Aorta (tissue), 5 donors: ENCODE data around the gene PTPRK. TPM values are rescaled to one million over a fixed set of nuclear protein-coding genes. Genes with fewer than 3 reads are reported as not detected.

Experiments
- ATAC-seq: fragments of 200-7000 bp; cut with Tn5 transposase; one replicate; pipeline ENCODE4 v1.9.1; 2022; ENCODE audit warnings: moderate library complexity; ENCODE audit not compliant: low FRiP score
- DNase-seq, 2 donors: peaks; one replicate each; pipeline ENCODE4 v3.0.0-alpha.2; 2020
- H3K27ac ChIP-seq, 2 donors: one replicate each; pipeline ENCODE4 v1.5.1; 2013; ENCODE audit warnings: low read length in 2 of 2, mild to moderate bottlenecking in 2 of 2, moderate library complexity in 2 of 2, control low read depth in 1 of 2, inconsistent platforms in 1 of 2, low read depth in 1 of 2
- H3K27me3 ChIP-seq, 2 donors: one replicate each; pipeline ENCODE4 v1.6.1; 2013; ENCODE audit warnings: control low read depth in 1 of 2, low read length in 1 of 2, mild to moderate bottlenecking in 1 of 2, moderate library complexity in 1 of 2; ENCODE audit not compliant: insufficient read depth in 2 of 2, control insufficient read depth in 1 of 2
- H3K36me3 ChIP-seq, 2 donors: one replicate each; pipeline ENCODE4 v1.6.1; 2013; ENCODE audit warnings: control low read depth in 1 of 2, low read length in 1 of 2, mild to moderate bottlenecking in 1 of 2; ENCODE audit not compliant: insufficient read depth in 2 of 2, control insufficient read depth in 1 of 2
- H3K4me1 ChIP-seq, 2 donors: one replicate each; pipeline ENCODE4 v1.6.1; 2013; ENCODE audit warnings: low read length in 2 of 2, control low read depth in 1 of 2, mild to moderate bottlenecking in 1 of 2, moderate library complexity in 1 of 2; ENCODE audit not compliant: insufficient read depth in 2 of 2, control insufficient read depth in 1 of 2
- H3K4me3 ChIP-seq, 2 donors: one replicate each; pipeline ENCODE4 v1.5.1; 2013; ENCODE audit warnings: low read length in 2 of 2, control low read depth in 1 of 2, mild to moderate bottlenecking in 1 of 2
- H3K9me3 ChIP-seq: one replicate; pipeline ENCODE4 v1.6.1; 2013; ENCODE audit warnings: mild to moderate bottlenecking, low read length; ENCODE audit not compliant: control insufficient read depth
- WGBS, 2 donors: extraction: QIAGEN DNeasy Blood & Tissue Kit; methylation state at CpG; one replicate each; pipeline ENCODE4 v1.1.7; 2013; 5-methylcytosine and 5-hydroxymethylcytosine counted together
- intact Hi-C, 2 donors: fragments of 100-400 bp; cut with DNase I; formaldehyde crosslinking; loops; one replicate each; pipeline versions ENCODE4 v1.14.2 to v1.15.0; 2022
- polyA plus RNA-seq, 2 donors: library from polyadenylated mRNA; stranded (reverse); fragments of 200-250 nt; gene quantifications; one replicate each; pipeline ENCODE4 v1.2.3, GENCODE V29; 2013
- total RNA-seq, 2 donors: library from RNA; stranded (reverse); fragmentation: NEBNext Ultra II Directional; extraction: Animal tissue kit (Norgen Biotek cat#: 25700); gene quantifications; one replicate each; pipeline ENCODE4 v1.2.1, GENCODE V29; 2021
- donor health status: healthy with polysubstance abuse.
- donor health status: Bipolar disorder and iron deficiency.
- donor health status: DM: no; HTN: no; CAD: no.
- donor health status: DM: no; HTN: no; CAD: no.
- donor health status: DM: yes; HTN: yes; CAD: no.

Gene PTPRK
- total and polyA plus RNA-seq, 4 donors = 3.9 to 50.6 (median 24.9) TPM

DNA sequence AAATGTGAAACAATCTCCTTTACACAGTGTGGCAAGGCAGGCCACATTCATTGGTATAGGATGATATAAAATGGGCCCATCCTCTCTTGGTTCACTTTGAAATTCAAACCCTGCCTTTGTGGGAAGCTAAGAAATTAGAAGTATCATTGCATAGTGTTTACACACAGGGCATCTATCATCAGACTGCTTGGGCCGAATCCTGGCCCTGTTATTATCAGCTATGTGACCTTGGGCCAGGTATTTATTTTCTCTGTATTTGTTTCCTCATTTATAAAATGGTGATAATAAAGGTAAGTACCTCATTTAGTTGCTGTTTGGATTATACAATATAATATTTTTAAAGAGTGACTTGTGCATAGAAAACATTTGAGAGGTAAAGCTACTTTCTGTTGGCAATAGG lies 45.5 kb downstream of the PTPRK start:
- WGBS, 2 donors = 90% methylated on average over 1 of the region's 1 CpG
- DNase-seq (no peak), ATAC-seq (no peak)
- Histone ChIP-seq H3K27me3 (no peaks in the 10 kb centered on the region), H3K4me1 (peaks cover 0 to 2% of the 10 kb centered on the region in 2 donors), H3K4me3 (no peak overlapping the region), H3K27ac (no peak overlapping the region), H3K9me3 (no peaks in the 10 kb centered on the region), H3K36me3 (no peaks in the 10 kb centered on the region)
- intact Hi-C loops = no loop called here

DNA sequence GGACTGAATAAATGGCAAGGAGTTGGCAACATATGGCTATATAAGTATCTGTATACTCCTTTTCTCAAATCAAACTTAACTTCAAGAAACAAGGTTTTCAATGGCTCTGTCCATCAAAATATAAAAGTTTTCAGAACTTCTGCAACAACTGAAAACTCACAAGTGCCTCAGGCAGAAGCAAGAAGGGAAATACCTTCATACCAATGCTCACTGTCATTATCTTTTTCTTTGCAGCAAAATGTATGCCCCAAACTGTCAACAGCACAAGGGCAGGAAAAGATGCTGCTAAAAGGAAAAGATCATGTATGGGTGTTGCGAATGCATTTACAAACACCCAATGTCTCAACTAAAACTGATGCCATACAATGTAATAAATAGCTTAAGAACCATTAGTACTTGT lies 45.9 kb downstream of the PTPRK start:
- WGBS, 2 donors = 99 to 100% methylated on average over 1 of the region's 1 CpG
- ATAC-seq = no peak
- no peak overlapping the region for H3K4me3 ChIP-seq
- H3K4me1 ChIP-seq = peaks cover 0 to 2% of the 10 kb centered on the region in 2 donors
- intact Hi-C loops = no loop called here
- no peaks in the 10 kb centered on the region for H3K27me3 ChIP-seq
- H3K9me3 ChIP-seq = no peaks in the 10 kb centered on the region
- no peak overlapping the region for H3K27ac ChIP-seq
- no peaks in the 10 kb centered on the region for H3K36me3 ChIP-seq
- no peak for DNase-seq

DNA sequence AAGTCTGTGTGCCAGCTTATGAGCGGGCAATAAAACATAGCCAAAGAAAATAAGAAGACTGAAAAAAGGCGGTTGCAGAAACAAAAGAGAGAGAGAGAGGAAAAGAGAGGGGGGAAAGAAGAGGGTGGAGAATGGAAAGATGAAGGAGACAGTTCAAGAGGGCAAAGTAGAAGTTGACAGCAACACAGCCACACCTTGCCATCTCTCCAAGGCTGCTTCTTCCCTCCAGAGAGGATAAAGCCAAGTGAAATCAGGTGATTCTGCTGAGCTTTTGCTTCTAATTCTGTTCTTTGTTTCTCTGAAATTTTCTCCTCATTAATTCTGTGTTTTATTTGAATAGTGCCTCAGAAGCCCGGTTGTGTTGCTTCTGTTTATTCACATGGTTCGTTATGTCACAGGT lies 48.5 kb downstream of the PTPRK start:
- H3K27me3 ChIP-seq = no peaks in the 10 kb centered on the region
- H3K4me1 ChIP-seq = no peaks in the 10 kb centered on the region
- 65 to 73% methylated on average over 4 of the region's 4 CpGs for WGBS, 2 donors
- DNase-seq = no peak
- H3K27ac ChIP-seq = no peak overlapping the region
- no peaks in the 10 kb centered on the region for H3K9me3 ChIP-seq
- intact Hi-C loops = no loop called here
- no peak overlapping the region for H3K4me3 ChIP-seq
- ATAC-seq = no peak
- H3K36me3 ChIP-seq = no peaks in the 10 kb centered on the region

DNA sequence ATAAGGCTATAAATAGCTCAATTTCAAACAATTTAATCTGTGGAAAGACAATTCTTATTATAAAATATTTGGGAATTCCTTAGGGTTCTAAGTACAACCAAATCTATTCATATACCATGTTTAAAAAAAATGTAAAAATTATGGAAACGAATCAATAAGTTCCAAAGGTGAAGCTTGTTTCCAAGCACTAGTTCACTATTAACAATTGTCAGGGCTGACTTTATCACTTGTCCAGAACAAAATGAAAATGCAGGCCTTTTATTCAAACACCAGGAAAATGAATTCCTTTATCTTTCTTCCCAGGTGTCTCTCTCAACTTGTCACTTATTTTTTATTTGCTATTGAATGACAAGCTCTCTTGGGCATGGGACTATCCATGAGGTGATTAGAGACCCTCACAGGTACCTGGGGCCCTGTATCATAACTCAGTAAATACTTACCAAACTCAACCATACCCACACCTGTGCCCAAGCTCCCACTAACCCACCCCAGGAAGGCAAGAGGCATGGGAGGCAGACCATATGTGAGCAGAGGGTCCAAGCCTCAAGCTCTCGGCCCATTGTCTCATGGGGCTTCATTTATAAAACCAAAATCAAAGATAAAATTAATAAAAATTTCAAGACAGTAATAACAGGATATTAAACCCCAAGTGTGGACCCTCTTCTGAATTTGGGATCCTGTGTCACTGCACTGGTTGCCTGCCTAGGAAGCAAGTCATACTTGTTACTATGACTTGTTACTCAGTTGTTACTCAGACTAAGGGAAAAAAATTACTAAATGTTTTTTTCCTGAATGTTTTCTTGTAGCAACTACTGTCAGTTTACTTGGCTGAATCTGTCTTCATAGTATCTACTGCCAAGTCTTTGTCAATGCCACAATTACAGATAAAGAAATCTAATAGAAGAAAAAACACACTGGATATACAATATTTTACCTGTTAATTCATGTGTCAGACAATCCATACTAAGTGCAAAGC lies 54.7 kb downstream of the PTPRK start:
- no peaks in the 10 kb centered on the region for H3K27me3 ChIP-seq
- no peak overlapping the region for H3K27ac ChIP-seq
- no peaks in the 10 kb centered on the region for H3K9me3 ChIP-seq
- WGBS, 2 donors = 90 to 93% methylated on average over 2 of the region's 2 CpGs
- H3K4me1 ChIP-seq = no peaks in the 10 kb centered on the region
- intact Hi-C loops = no loop called here
- ATAC-seq (no peak), DNase-seq (no peak)
- H3K36me3 ChIP-seq = no peaks in the 10 kb centered on the region
- H3K4me3 ChIP-seq = no peak overlapping the region

DNA sequence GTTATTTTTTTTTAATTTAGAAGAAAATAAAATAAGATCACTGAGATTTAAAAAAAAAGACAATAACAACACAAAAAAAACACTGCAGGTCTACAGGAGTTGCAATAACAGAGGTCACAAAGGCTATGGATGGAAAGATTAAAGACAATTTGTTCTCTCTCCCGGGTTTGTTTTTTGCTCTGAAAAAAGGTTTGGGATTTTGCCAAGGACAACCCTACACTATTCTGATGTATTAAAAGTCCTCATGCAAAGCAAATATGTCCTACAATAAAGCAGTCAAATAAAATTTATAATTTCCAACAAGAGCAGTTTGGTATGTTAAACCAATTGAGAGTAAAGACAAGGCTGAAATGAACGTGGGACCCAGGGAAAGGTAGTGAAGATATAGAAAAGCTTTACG lies 55.6 kb downstream of the PTPRK start:
- ATAC-seq (no peak), DNase-seq (no peak)
- intact Hi-C loops = no loop called here
- 49 to 53% methylated on average over 3 of the region's 3 CpGs for WGBS, 2 donors
- Histone ChIP-seq H3K36me3 (no peaks in the 10 kb centered on the region), H3K9me3 (no peaks in the 10 kb centered on the region), H3K27me3 (no peaks in the 10 kb centered on the region), H3K27ac (no peak overlapping the region), H3K4me3 (no peak overlapping the region), H3K4me1 (no peaks in the 10 kb centered on the region)

DNA sequence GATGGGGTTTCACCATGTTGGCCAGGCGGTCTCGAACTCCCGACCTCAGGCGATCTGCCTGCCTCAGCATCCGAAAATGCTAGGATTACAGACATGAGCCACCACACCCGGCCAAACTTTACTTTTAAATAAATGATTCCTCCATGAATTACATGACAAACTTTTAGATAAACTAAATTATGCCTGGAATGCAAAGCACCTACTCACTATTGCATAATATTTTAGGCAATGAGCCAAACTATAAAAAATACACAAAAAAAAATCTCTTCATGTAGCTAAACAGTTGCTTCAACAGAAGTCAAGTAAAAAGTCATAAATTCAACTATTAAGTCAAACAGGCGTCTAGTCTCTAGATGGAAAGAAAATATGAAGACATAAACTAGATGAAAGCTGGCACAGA lies 56.5 kb downstream of the PTPRK start:
- ATAC-seq (no peak), DNase-seq (no peak)
- Histone ChIP-seq H3K36me3 (no peaks in the 10 kb centered on the region), H3K4me1 (no peaks in the 10 kb centered on the region), H3K9me3 (no peaks in the 10 kb centered on the region), H3K27me3 (no peaks in the 10 kb centered on the region), H3K4me3 (no peak overlapping the region), H3K27ac (no peak overlapping the region)
- 74 to 80% methylated on average over 7 of the region's 7 CpGs for WGBS, 2 donors
- intact Hi-C loops = no loop called here

DNA sequence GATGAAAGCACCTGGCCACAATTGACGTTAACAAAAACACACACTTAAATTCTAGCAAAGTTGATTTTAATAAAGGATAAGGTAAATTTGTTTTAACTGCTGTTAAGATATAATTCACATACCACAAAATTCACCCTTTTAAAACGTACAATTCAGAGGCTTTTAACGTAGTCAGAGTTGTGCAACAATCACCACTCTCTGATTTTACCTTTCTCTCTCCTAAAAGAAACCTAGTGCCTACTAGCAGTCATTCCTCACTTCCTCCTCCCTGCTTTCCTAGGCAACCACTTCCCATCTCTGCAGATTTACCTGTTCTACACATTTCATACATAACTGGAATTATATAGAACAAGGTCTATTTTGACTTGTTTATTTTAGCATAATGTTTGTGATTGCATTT lies 58.9 kb downstream of the PTPRK start:
- Histone ChIP-seq H3K4me3 (no peak overlapping the region), H3K27ac (no peak overlapping the region), H3K27me3 (no peaks in the 10 kb centered on the region), H3K36me3 (no peaks in the 10 kb centered on the region), H3K9me3 (no peaks in the 10 kb centered on the region), H3K4me1 (no peaks in the 10 kb centered on the region)
- DNase-seq = no peak
- intact Hi-C loops = no loop called here
- whole genome bisulfite sequencing, 2 donors = 86 to 87% methylated on average over 3 of the region's 3 CpGs
- no peak for ATAC-seq

DNA sequence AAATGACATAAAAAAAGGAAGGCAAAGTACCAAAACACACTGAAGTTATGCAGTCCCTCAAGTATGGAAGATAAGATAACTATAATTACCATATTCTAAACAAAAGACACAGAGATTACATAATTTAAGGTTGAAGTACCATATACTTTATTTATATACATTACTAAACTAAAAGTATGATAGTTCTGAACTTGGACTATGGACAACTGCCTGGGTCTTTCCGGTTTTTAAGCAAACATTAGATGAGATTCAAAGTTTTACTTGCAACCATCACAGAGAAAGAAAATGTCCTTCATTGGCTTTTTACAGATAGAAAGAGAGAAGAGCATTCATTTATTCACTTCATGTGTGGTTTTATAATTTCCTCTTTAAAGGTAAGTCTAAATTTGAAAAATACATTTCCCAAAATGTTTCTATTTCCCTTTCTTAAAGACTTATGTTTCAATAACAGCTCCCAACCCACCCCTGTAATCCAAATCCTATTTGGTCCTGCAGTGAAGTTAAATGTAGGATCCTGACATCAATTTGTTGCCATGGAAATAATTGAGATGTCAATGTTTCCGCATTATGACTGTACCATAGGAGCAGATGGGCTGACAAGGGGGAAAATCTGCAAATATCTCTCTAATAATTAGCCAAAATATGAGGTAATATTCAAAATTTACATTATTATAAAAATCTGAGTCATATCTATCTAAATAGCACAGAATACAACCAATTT lies 63.7 kb downstream of the PTPRK start:
- Histone ChIP-seq H3K27ac (no peak overlapping the region), H3K36me3 (no peaks in the 10 kb centered on the region), H3K4me3 (no peak overlapping the region), H3K27me3 (no peaks in the 10 kb centered on the region), H3K9me3 (no peaks in the 10 kb centered on the region), H3K4me1 (peaks cover 0 to 4% of the 10 kb centered on the region in 2 donors)
- no peak for ATAC-seq
- WGBS, 2 donors = 78 to 83% methylated on average over 2 of the region's 2 CpGs
- intact Hi-C loops = no loop called here
- no peak for DNase-seq

DNA sequence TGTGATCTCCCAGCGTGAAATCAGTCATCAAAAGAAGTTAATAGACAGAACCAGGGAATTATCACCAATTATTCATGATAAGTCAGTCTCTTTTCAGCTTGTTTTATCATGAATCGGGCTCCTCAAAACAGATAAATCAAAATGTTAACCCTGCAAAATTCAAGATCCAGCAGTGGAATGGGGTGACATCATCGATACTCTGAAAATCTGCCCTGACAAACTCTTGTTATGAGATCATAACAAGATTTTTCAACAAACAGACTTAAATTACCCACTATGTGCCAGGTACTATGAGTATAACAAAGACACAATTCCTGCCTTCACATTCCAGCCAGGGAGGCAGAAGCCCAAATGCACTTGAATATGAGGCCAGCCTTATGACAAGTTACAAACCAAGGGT lies 64.4 kb downstream of the PTPRK start:
- H3K9me3 ChIP-seq = no peaks in the 10 kb centered on the region
- no peak for ATAC-seq
- H3K36me3 ChIP-seq = no peaks in the 10 kb centered on the region
- intact Hi-C loops = no loop called here
- no peaks in the 10 kb centered on the region for H3K27me3 ChIP-seq
- 89 to 94% methylated on average over 3 of the region's 3 CpGs for WGBS, 2 donors
- peaks cover 0 to 4% of the 10 kb centered on the region in 2 donors for H3K4me1 ChIP-seq
- H3K4me3 ChIP-seq = no peak overlapping the region
- no peak overlapping the region for H3K27ac ChIP-seq
- DNase-seq = no peak
